Lower leg skin (tissue), 4 donors: ENCODE measurements around the gene DLG2. TPM values are rescaled to one million over a fixed set of nuclear protein-coding genes. Genes with fewer than 3 reads are reported as not detected.
"Not testable (repeated sequence)": the region's sequence is repeated elsewhere in the genome, so short reads cannot be mapped to it uniquely, and the experiment has no call there.

Experiments used
- DNase-seq, 2 donors: peaks; one replicate each; pipeline ENCODE4 v3.0.0-alpha.2; 2019; ENCODE audit warnings: low spot score in 2 of 2
- H3K4me3 ChIP-seq: fragments of 200-600 bp; sonication (generic); 2 replicates; pipeline ENCODE4 v1.5.1; 2017; ENCODE audit warnings: mild to moderate bottlenecking, low read depth; ENCODE audit not compliant: poor library complexity, severe bottlenecking
- POLR2A ChIP-seq, 2 donors: fragments of 450-650 bp; IDR thresholded peaks; one replicate each; pipeline ENCODE4 v1.6.1; 2016 to 2017; ENCODE audit warnings: antibody characterized with exemption in 2 of 2, mild to moderate bottlenecking in 1 of 2, moderate library complexity in 1 of 2
- WGBS, 2 donors: methylation state at CpG; one replicate each; pipeline ENCODE4 v1.1.5; 2018; 5-methylcytosine and 5-hydroxymethylcytosine counted together
- intact Hi-C: fragments of 100-400 bp; cut with DNase I; formaldehyde crosslinking; loops from one replicate; pipeline ENCODE4 v1.15.0; 2023; ENCODE audit warnings: low total_unique reads
- total RNA-seq, 4 donors: library from RNA; depleted of rRNA; stranded (reverse); fragments of >200 nt; gene quantifications; one replicate each; pipeline ENCODE4 v1.1.0, GENCODE V29; 2016
- TF ChIP-seq, protein P1 (sequence below), 3 donors: fragments of 450-650 bp; IDR thresholded peaks; one replicate each; pipeline ENCODE4 v1.5.1; 2016; ENCODE audit warnings: antibody characterized with exemption in 3 of 3, mild to moderate bottlenecking in 3 of 3, moderate library complexity in 2 of 3

DLG2 gene
- total RNA-seq, 4 donors from 2014 or later = 37.6 to 68.3 (median 46.0) TPM

DNA sequence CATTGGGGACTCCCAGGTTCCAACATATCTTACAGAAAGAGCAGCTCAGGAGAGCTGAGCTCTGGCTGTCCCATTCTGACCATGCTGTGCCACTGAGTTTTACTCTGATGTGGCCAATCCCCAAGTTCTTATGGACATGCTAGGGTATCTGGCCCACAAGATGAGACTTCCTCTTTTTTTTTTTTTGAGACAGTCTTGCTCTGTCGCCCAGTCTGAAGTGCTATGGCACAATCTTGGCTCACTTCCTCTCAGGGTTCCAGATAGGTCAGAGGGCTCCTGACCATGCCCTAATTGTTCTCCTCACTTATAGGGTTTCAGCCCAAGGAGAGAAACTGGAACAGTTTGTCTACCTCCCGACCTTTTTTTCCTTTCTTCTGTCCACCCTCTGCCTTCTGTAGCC is 2188.7 kb downstream of the DLG2 start:
- 40 to 46% methylated on average over 2 of the region's 2 CpGs for WGBS, 2 donors
- intact Hi-C loops = no loop called here
- TF ChIP-seq, protein P1, sequence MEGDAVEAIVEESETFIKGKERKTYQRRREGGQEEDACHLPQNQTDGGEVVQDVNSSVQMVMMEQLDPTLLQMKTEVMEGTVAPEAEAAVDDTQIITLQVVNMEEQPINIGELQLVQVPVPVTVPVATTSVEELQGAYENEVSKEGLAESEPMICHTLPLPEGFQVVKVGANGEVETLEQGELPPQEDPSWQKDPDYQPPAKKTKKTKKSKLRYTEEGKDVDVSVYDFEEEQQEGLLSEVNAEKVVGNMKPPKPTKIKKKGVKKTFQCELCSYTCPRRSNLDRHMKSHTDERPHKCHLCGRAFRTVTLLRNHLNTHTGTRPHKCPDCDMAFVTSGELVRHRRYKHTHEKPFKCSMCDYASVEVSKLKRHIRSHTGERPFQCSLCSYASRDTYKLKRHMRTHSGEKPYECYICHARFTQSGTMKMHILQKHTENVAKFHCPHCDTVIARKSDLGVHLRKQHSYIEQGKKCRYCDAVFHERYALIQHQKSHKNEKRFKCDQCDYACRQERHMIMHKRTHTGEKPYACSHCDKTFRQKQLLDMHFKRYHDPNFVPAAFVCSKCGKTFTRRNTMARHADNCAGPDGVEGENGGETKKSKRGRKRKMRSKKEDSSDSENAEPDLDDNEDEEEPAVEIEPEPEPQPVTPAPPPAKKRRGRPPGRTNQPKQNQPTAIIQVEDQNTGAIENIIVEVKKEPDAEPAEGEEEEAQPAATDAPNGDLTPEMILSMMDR (IDR thresholded peaks at IDR 0.05) = no peak
- no peak for TF ChIP-seq POLR2A (IDR thresholded peaks at IDR 0.05)
- no peak for DNase-seq
- H3K4me3 ChIP-seq = no peak overlapping the region

DNA sequence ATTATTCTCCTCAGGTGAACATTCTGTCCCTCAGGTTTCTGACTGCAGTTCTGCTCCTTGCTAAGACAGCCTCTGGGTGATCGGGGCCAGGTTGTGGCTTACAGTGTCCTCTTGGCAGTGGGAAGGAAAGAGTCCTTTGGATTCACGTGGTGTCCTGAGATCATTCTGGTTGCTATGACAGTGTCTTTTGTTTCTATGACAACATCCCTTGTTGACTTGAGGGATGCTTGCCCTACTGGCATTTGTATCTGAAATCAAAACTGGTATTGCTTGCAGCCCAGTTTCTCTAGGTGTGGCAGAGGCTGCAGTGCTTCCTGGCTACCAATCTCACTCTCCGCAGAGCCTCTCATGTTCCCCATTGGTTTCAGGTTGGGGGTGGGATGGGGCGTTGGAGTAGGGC is 2189.2 kb downstream of the DLG2 start:
- TF ChIP-seq, protein P1 (IDR thresholded peaks at IDR 0.05) = no peak
- TF ChIP-seq POLR2A (IDR thresholded peaks at IDR 0.05) = no peak
- WGBS, 2 donors = 66 to 73% methylated on average over 4 of the region's 4 CpGs
- no peak overlapping the region for H3K4me3 ChIP-seq
- intact Hi-C loops = no loop called here
- DNase-seq = no peak

DNA sequence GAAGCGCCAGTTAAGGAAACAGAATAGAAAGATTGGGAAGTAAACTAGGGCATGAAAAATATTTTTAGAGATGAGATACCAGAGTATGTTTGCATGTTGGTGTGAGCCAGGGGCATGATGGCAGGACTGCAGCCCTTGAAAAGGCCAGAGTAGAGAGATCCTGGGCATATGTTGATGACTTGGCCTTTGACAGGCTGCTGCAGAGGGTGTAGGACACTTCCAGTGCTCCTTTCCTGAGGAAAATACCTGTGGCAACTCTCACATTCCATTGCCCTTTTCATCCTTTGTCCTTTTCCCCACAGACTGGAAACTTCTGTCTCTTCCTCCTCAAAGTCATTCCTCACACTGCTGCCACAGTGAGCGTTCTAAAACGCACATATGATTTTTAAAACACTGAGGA is 2190.3 kb downstream of the DLG2 start:
- intact Hi-C loops = no loop called here
- no peak overlapping the region for H3K4me3 ChIP-seq
- TF ChIP-seq, protein P1 (IDR thresholded peaks at IDR 0.05) = no peak
- no peak for TF ChIP-seq POLR2A (IDR thresholded peaks at IDR 0.05)
- 84 to 92% methylated on average over 3 of the region's 3 CpGs for WGBS, 2 donors
- no peak for DNase-seq

DNA sequence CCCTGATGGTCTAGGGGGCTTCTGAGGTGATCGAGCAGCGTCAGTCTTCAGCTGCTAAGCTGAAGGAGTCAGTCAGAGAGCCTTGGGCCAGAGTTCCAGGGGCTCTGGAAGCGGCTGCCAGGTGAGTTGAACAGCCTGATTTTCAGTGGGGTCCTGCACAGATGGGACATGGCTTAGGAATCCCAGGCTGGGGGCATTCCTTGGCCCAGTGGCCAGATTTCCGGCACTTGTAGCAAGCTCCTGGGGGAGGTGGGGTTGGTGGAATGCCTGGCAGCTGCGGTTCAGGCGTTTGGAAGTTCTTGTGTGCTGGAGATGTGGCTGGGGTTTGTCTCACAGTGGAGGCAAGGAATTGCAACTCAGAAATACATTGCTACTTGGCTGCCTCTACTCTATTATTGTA is 2192.3 kb downstream of the DLG2 start:
- H3K4me3 ChIP-seq, intact Hi-C loops, DNase-seq: not testable (repeated sequence)
- WGBS, 2 donors = 67 to 81% methylated on average over 6 of the region's 6 CpGs

DNA sequence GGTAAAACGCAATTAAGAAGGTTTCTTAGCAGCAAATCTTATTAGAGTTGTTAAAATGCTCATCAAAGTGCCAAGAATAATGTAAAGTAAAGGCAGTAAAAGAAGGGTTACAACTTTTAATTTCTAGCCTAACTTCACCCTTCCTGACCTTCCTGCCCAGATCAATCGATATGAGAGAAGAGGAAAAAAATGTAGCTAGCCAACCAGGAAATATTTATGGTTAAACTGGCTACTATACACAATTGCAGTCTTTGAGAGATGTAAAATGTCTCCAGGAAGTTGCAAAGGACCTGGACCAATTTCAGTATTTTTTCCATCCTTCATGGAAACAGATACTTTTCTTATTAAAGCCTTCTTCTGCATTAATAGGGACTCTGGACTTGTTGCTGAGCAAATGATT is 2199.2 kb downstream of the DLG2 start:
- 36 to 47% methylated on average over 2 of the region's 2 CpGs for WGBS, 2 donors
- no peak for TF ChIP-seq POLR2A (IDR thresholded peaks at IDR 0.05)
- no peak for DNase-seq
- intact Hi-C loops = no loop called here
- no peak overlapping the region for H3K4me3 ChIP-seq

DNA sequence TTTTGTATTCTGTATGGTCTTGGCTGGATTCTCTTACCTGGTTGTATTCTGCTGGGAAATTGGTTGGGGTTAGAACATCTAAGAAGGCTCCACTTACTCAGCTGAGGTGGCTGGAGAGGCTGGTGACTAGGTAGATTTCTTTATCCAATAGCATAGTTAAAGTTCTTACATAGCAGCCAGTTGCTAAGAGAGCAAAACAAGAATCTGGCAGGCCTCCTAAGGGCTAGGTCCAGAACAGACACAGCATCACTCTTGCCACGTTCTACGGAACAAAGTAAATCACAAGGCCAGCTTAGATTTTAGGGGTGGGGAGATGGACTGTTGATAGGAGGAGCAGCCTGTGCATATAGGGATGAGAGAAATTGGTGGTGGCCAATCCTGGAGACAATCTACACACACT is 2199.6 kb downstream of the DLG2 start:
- no peak for DNase-seq
- TF ChIP-seq POLR2A (IDR thresholded peaks at IDR 0.05) = no peak
- TF ChIP-seq, protein P1 (IDR thresholded peaks at IDR 0.05) = no peak
- no peak overlapping the region for H3K4me3 ChIP-seq
- 43% methylated on average over 2 of the region's 2 CpGs for WGBS, 2 donors
- intact Hi-C loops = no loop called here

DNA sequence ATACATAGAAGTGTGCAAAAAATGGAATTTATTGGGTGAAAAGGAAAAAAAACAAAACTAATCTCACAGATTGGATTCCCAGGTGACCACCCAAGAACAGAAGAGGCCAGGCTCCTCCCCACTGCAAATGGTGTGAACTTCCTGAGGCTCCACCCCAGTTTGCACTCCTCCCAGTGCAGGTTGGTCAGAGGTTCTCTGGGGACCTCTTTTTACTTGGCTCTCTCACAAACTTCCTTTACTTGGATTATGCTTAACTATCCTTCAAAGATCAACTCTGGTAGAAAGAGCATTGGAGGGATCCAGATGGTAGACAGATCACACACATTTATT is 2202.0 kb downstream of the DLG2 start:
- intact Hi-C loops = no loop called here
- TF ChIP-seq, protein P1 (IDR thresholded peaks at IDR 0.05) = no peak
- no peak for TF ChIP-seq POLR2A (IDR thresholded peaks at IDR 0.05)
- DNase-seq = no peak
- H3K4me3 ChIP-seq = no peak overlapping the region
